PC-3 (cell line): Measurements from ENCODE around the gene ZMIZ1.

Experiments
- CTCF ChIP-seq: fragments of 300-600 bp; sonication (generic); conservative IDR thresholded peaks from 2 replicates; pipeline ENCODE4 v1.5.1; 2017; ENCODE audit warnings: antibody characterized with exemption, low read depth, mild to moderate bottlenecking, low read length
- EZH2 ChIP-seq: fragments of 300-600 bp; sonication (generic); IDR thresholded peaks from one replicate; pipeline ENCODE4 v1.6.1; 2017; ENCODE audit warnings: antibody characterized with exemption, mild to moderate bottlenecking, low read length; ENCODE audit not compliant: unreplicated experiment

- TF ChIP-seq CTCF (no peak), EZH2 (no peak)
Observed at GRCh38 chr10:79163666-79163975, 94.9 kb downstream of the ZMIZ1 start.
